Mesothelial cell of epicardium (in vitro differentiated cells): ENCODE data around the gene EHD2. TPM values are rescaled to one million over a fixed set of nuclear protein-coding genes. Genes with fewer than 3 reads are reported as not detected.

Experiments
- DNase-seq, 2 experiments: peaks; one replicate each; pipeline ENCODE4 v3.0.0; 2021; ENCODE audit warnings: low spot score in 2 of 2; ENCODE audit not compliant: unreplicated experiment in 2 of 2
- H3K27ac Mint-ChIP-seq: 2 replicates; pipeline ENCODE4 v1.8.0; 2021; ENCODE audit warnings: mixed read lengths
- H3K27me3 Mint-ChIP-seq: 2 replicates; pipeline ENCODE4 v1.8.0; 2021; ENCODE audit warnings: low read depth, mixed read lengths
- H3K36me3 Mint-ChIP-seq: 2 replicates; pipeline ENCODE4 v1.8.0; 2021; ENCODE audit warnings: mixed read lengths
- H3K4me1 Mint-ChIP-seq: 2 replicates; pipeline ENCODE4 v1.8.0; 2021; ENCODE audit warnings: mixed read lengths
- H3K4me3 Mint-ChIP-seq: 2 replicates; pipeline ENCODE4 v1.8.0; 2021; ENCODE audit warnings: mild to moderate bottlenecking, moderate library complexity, mixed read lengths
- H3K9me3 Mint-ChIP-seq: 2 replicates; pipeline ENCODE4 v1.8.0; 2021; ENCODE audit warnings: mixed read lengths
- total RNA-seq: library from RNA; stranded (reverse); gene quantifications from 3 replicates; pipeline ENCODE4 v1.2.1, GENCODE V29; 2021
- TF ChIP-seq, protein P1 (sequence below): fragments of 200-600 bp; sonication (generic); IDR thresholded peaks from one replicate; pipeline ENCODE4 v1.5.0; 2021; ENCODE audit warnings: antibody characterized with exemption; ENCODE audit not compliant: unreplicated experiment

Gene EHD2
- total RNA-seq, 1 donor from 2014 or later: 39.2 TPM

DNA sequence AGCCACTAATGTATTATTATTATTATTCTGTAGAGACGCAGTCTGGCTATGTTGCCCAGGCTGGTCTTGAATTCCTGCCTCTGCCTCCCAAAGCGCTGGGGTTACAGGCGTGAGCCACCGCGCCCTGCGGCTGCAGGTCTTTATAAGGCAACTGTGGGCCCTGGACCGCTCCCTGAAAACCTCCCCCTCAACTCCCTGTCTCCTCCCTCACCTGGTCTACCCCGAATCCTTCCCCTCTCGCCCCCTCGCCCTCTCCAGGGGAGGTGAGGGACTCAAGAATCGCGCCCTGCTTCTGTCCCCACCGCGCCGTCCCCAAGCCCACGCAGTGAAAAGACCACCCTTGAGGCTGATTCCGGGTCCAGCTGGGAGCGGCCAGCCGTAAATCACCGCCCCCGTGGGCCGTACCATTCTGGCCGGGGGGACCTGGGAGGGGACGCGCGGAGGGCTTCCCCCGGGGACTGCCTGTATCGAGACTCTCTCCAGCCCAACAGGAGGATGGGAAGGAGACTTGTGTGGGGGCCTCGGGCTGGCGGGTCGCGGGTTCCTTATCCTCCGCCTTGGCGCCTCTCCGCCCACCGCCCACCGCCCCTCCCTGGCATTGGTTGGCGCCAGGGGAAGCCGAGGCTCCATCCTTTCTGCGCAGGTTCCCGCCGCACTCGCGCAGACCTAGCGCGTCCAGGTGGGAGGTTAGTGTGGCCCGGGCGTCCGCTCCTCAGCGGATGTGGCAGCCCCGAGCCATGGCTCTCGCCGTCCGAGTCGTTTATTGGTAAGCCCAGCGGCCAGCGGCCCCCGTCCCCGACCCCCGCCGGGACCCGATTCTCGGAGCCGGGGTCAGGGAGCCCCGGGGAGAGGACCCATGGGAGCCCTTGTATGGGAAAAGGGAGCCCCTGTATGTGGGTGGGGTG is 65.1 kb downstream of the EHD2 start, which contains the start of gene SELENOW:
TSS of gene SELENOW (plus strand) at position 655 of the 905 bp plus-strand sequence. CDS start at position 738, 83 bp downstream.
- TF ChIP-seq, protein P1, sequence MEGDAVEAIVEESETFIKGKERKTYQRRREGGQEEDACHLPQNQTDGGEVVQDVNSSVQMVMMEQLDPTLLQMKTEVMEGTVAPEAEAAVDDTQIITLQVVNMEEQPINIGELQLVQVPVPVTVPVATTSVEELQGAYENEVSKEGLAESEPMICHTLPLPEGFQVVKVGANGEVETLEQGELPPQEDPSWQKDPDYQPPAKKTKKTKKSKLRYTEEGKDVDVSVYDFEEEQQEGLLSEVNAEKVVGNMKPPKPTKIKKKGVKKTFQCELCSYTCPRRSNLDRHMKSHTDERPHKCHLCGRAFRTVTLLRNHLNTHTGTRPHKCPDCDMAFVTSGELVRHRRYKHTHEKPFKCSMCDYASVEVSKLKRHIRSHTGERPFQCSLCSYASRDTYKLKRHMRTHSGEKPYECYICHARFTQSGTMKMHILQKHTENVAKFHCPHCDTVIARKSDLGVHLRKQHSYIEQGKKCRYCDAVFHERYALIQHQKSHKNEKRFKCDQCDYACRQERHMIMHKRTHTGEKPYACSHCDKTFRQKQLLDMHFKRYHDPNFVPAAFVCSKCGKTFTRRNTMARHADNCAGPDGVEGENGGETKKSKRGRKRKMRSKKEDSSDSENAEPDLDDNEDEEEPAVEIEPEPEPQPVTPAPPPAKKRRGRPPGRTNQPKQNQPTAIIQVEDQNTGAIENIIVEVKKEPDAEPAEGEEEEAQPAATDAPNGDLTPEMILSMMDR: no peak
- peak; percentile 68 to 86 for DNase-seq
- Mint-ChIP-seq H3K27ac (peak within 1 kb of the TSS; percentile 92), H3K4me1 (peaks cover 18% of the 10 kb centered on the region), H3K4me3 (peak within 1 kb of the TSS; percentile 91), H3K27me3 (no peaks in the 10 kb centered on the region), H3K9me3 (no peaks in the 10 kb centered on the region), H3K36me3 (peaks cover 12% of the 10 kb centered on the region)

DNA sequence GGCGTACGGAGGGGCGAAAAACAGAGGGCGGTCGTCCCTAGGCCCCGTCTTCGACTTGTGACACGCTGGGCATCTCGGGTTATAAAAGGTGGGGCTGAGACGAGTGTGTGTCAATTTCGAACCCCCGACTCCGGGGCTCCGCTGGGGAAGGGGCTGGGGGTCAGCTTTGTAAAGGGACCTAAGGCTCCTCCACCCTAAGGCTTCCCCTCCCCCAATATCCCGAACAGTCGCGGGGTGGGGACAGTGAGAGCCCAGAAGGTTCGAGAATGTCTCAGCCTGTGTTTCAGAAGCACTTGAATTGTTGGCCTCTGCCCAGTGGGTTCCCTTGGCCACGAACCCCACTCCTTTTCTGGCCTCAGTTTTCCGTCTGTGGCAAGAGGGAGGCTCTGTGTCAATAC is 65.7 kb downstream of the EHD2 start:
- Mint-ChIP-seq H3K27ac (peak overlapping the region; percentile 43), H3K36me3 (peaks cover 16% of the 10 kb centered on the region)

DNA sequence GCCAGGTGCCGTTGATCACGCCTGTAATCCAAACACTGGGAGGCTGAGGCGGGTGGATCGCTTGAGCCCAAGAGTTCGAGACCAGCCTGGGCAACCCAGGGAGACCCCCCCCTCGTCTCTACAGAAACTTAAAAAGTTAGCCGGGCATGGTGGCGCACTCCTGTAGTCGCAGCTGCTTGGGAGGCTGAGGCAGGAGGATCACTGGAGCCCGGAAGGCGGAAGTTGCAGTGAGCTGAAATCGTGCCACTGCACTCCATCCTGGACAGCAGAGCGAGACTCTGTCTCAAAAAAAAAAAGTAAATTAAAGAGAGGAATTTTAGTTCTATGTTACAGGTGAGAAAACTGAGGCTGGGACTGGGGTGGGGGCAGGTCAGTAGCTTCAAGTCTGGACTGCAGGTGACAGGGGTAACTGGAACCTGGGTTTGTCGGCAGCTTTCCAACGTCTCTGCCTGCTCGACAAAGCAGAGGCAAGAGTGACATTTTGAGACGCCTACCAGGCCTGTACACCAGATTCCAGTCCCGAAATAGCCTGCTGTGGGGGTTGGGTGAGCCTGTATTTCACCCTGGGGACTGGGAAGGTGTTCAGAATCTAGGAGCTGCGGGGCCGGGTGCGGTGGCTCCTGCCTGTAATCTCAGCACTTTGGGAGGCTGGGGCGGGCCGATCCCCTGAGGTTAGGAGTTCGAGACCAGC is 66.4 kb downstream of the EHD2 start:
- peak overlapping the region; percentile 91 for H3K4me3 Mint-ChIP-seq
- peaks cover 22% of the 10 kb centered on the region for H3K36me3 Mint-ChIP-seq
- no peak for DNase-seq
- no peaks in the 10 kb centered on the region for H3K27me3 Mint-ChIP-seq
- TF ChIP-seq, protein P1: no peak
- no peaks in the 10 kb centered on the region for H3K9me3 Mint-ChIP-seq
- peak overlapping the region; percentile 72 for H3K27ac Mint-ChIP-seq
- peaks cover 18% of the 10 kb centered on the region for H3K4me1 Mint-ChIP-seq

More for the DNA sequence above, 65.7 kb downstream of the EHD2 start:
- TF ChIP-seq, protein P1: no peak
- H3K27me3 Mint-ChIP-seq: no peaks in the 10 kb centered on the region
- H3K9me3 Mint-ChIP-seq: no peaks in the 10 kb centered on the region
- peaks cover 18% of the 10 kb centered on the region for H3K4me1 Mint-ChIP-seq
- peak overlapping the region; percentile 91 for H3K4me3 Mint-ChIP-seq
- no peak for DNase-seq

DNA sequence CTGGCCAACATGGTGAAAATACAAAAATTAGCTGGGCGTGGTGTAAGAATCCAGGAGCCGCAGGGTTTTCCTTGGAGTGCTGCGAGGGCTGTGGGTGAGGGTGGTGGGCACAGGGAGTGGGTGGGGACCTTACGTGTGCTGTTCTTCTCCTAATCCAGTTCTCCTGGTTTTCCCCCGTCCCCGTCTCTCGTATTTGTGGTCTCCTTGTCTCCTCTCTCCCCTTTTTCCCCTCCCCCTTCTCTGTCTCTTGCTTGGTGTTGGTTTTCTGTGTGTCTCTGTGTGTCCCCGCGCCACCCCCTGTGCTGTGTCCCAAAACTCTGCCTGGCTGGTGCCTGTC is 67.0 kb downstream of the EHD2 start:
- H3K4me3 Mint-ChIP-seq: peak overlapping the region; percentile 91
- no peaks in the 10 kb centered on the region for H3K9me3 Mint-ChIP-seq
- H3K27me3 Mint-ChIP-seq: no peaks in the 10 kb centered on the region
- H3K36me3 Mint-ChIP-seq: peaks cover 23% of the 10 kb centered on the region
- DNase-seq: no peak
- peaks cover 18% of the 10 kb centered on the region for H3K4me1 Mint-ChIP-seq
- peak overlapping the region; percentile 82 for H3K27ac Mint-ChIP-seq
- TF ChIP-seq, protein P1: no peak

DNA sequence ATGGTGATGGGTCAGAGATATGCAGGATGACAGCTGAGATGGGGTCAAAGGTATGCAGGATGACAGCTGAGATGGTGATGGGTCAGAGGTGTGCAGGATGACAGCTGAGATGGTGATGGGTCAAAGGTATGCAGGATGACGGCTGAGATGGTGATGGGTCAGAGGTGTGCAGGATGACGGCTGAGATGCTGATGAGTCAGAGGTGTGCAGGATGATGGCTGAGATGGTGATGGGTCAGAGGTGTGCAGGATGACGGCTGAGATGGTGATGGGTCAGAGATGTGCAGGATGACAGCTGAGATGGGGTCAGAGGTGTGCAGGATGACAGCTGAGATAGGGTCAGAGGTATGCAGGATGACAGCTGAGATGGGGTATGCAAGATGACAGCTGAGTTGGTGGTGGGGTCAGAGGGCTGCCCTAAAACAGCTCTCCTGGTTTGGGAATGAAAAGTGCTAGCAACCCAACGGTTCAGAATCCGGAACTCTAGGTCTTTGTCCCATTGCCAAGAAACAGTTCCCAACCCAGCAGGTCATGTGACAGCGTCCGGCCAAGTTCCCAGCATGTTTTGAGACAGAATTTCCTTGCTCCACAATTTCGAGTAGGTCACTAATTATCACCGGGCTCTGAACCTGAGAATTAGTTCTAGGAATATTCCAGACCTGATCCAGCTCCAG is 68.5 kb downstream of the EHD2 start:
- no peak overlapping the region for H3K4me3 Mint-ChIP-seq
- no peak overlapping the region for H3K27ac Mint-ChIP-seq
- TF ChIP-seq, protein P1: no peak
- H3K9me3 Mint-ChIP-seq: no peaks in the 10 kb centered on the region
- no peaks in the 10 kb centered on the region for H3K27me3 Mint-ChIP-seq
- DNase-seq: no peak
- peaks cover 18% of the 10 kb centered on the region for H3K4me1 Mint-ChIP-seq
- H3K36me3 Mint-ChIP-seq: peaks cover 23% of the 10 kb centered on the region
